NCI-H2227 treated with DMSO at 0.1 percent for 48 hours (cell line): ENCODE results near the gene ZNF81.
"Not testable (repeated sequence)": the region's sequence is repeated elsewhere in the genome, so short reads cannot be mapped to it uniquely, and the experiment has no call there.

ENCODE experiments used
- DNase-seq: peaks from one replicate; lab custom pipeline; 2025; lab: John Stamatoyannopoulos, UW

ZNF81 gene

GRCh38 chrX:47936224-47936939 is 99.7 kb downstream of the ZNF81 start:
- peak; percentile 81 for DNase-seq

DNA sequence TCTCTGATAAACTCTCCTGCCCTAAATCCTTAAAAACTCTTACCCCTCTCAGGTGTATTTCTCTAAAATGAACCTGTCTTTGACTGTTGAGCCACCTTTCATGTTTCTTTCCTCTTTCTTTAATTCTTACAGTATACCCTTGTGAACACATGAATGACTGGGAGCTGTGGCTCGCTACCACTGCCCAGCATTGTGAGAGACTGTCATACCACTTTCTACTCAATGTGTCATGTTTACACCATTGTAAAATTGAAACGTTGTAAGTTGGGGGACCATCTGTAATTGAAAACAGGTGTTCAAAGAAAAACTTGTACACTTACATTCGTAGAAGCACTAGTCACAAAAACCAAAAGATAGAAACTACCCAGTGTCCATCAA is 100.2 kb downstream of the ZNF81 start:
- DNase-seq, result no peak

- DNase-seq, result no peak
Observed at GRCh38 chrX:47940448-47940847, 103.7 kb downstream of the ZNF81 start.

- no peak for DNase-seq
Observed at GRCh38 chrX:47941423-47941822, 104.7 kb downstream of the ZNF81 start.

- DNase-seq, result not testable (repeated sequence)
Observed at GRCh38 chrX:47955295-47955694, 118.6 kb downstream of the ZNF81 start.

DNA sequence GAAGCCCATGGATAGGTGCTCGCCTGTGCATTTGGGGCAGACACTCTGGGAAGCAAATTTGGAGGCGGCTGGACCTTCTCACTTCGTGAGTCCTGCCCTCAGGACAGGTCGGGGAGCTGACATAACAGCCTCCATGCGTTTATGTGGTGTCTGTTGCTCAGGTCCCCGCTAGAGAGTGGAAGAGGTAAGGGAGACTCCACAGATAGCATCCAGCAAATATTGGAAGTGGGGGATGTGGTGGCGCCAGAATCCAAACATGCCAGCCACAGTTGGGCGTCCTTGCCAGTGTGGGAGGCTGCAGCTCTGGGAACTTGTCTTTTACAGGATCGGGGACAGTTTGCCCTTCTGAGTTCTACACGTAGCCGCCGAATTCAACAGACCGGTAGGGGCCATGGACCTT is 119.3 kb downstream of the ZNF81 start:
- DNase-seq, result no peak

DNA sequence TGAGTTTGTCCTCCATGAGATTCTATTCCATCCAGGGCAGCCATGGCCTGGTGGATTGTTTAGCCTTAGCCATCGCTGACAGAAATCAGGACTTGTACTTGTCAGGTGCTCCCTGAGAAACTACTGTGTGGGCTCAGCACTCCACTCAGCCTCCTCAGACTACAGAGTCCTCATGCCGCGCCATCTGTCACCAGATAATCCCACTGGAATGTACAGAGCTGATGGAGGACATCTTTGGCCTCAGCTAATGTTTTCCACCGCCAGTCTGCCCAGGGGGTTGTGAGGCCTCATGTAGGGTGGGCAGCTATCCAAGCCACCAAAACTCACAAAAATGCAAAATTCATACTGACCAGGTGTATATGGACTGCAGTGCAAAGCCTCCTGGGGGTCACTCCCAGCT is 121.5 kb downstream of the ZNF81 start:
- not testable (repeated sequence) for DNase-seq

DNA sequence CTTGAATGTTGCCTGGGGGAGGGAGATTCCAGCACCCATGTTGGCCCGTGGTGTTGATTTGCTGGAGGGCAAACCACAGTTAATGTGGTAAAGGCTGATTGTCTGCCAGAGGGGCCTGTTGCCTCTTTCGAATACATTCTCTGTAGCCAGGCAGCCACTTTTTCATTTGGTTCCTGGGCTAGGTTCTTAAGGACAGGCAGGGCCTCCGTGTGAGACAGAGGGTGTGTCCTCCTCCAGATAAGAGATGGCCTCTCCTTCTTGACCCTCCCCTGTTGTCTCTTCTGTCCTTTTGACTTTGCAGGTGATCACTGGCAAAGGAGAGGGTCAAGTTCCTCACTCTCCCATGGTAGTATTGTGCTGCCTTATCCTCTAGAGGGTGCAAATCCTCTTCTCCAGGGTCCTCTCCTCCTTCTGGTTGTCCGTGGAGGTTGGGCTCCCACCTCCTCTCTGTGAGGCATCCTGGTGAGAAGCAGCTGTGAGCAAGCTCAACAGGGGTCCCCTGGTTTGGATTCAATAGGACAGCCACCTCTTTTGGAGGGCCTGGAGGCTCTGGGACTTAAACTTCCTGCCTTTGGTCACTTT is 122.2 kb downstream of the ZNF81 start:
- no peak for DNase-seq

- DNase-seq, result no peak
Observed at GRCh38 chrX:47960406-47960805, 123.7 kb downstream of the ZNF81 start.

GRCh38 chrX:47961830-47962229 is 125.1 kb downstream of the ZNF81 start:
- not testable (repeated sequence) for DNase-seq

GRCh38 chrX:47965526-47965925 is 128.8 kb downstream of the ZNF81 start:
- DNase-seq, result not testable (repeated sequence)
